Suppressor macrophage (primary cell): Measurements from ENCODE around the gene SH3BGR.
A peak's percentile ranks its signal among the peaks of the same experiment; 100 is the strongest.
"Not testable (repeated sequence)": the region's sequence is repeated elsewhere in the genome, so short reads cannot be mapped to it uniquely, and the experiment has no call there.

Source experiments
- DNase-seq, 4 experiments: peaks; one replicate each; pipeline ENCODE4 v3.0.0-alpha.2; 2020 to 2022

The SH3BGR gene

DNA sequence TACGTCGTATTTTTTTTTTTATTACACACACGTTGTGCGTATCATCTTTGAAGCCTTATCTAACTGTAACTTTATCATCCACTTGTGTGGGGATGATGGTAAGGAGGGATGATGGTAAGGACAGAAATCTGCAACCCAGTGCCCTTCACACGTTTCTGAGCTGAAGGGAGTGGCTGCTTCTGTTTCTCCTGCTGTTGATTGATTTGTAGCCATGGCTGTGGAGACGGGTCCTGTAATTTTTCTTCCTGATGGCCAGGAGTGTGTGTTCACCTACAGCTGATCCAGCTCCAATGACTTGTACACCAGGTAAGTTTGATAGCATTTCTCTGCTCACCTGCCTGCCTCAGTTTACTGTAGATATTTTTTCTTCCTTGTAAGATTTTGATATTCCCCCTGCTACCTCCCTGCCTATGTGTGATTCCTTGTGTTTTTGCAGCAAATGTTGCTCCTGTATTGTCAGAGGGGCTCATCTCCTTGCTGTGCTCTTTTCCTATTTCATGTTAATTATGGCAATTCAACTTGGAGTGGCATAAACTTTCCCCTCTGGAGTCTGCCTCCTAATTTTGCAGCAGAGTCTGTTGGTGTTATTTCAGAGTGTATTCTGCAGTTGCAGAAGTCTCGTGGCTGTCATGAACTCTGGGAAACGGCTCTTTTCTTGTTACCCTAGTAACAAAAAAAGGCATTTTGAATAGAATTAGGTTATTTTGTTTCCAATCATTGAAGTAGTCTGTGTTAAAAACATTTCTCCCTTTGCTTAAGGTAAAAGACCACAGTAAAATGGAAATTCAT, 64.1 kb downstream of the SH3BGR start:
- DNase-seq = no peak

DNA sequence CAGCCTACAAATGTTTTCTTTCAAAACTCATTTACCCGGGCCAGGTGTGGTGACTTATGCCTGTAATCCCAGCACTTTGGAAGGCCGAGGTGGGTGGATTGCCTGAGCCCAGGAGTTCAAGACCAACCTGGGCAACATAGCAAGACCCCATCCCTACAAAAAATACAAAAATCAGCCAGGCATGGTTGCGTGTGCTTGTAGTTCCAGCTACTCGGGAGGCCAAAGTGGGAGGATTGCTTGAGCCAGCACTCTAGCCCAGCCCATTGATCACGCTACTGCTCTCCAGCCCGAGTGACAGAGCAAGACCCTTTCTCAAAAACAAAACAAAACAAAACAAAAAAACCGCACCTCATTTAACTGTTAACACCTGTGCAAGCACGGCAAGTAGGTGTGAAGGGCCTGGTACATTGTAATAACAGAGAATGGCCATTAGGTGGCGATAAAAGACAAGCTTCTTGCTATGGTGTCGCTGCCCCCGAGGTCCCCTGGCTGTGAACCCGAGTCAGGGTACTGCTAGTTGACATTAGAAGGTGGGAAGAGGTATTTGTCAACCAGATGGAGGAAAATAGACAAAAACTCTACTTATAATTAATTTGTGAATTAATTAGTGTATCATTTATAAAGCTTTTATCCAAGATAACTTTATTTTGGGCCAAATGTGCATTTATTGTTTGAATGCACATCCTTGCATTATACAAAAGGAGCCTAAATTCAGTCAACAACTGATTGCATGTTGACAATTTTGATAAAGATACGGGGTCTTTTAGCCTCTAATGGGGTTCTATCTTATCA, 66.5 kb downstream of the SH3BGR start:
- peak; percentile 58 to 72 (median 64) for DNase-seq

DNA sequence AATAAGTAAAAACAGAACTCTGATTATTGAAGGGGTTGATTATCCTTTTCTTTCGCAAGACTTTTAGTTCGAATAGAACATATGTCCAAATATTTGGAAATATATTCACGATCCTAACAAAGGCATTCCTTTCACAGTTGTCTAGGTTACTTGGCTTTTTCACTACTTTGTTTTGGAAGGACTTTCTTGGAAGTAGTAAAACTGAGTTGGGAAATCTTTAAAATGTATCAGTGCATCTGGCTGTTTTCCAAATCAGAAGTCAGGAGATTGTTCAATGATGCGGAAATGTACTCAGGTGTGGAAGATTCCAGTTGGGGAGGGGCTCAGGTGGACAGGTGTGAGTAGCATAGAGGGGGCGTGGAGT, 67.1 kb downstream of the SH3BGR start:
- no peak for DNase-seq

DNA sequence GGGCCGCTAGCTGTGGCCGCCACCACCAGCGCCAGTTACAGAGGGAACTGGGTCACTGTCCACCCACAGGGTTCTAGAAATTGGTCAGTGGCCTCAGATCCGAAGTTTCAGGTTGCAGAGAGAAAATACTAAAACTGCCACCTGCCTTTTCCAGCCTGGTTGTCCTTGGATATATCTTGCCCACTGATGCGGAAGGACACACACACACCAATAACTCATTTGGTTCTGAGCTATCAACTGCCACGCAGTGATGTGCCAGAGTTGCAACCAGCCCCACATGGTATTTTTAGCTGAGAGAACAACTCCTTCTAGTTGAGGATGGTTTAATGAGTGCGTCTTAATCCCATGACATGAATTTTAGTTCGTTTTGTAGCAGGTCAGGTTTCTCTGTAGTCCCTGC, 68.1 kb downstream of the SH3BGR start:
- no peak for DNase-seq

DNA sequence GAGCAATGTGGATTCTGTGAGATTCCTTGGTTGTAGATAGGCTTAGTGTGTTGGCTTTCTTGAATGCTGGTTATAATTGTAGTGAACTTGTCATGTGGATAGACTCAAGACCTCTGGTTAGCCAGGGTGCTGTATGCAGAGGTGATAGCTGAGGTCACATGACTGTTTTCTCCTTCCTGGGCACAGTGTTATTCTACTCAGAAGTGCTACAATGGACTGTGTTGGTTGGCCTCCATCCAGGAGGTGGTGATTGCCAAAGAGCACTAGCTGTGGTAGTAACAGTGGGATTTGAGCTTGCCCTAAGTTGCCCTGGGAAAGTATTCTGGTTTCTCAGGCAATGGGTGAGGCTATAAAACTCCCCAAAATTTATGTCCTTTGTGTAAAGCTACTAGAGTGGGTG, 71.6 kb downstream of the SH3BGR start:
- no peak for DNase-seq

DNA sequence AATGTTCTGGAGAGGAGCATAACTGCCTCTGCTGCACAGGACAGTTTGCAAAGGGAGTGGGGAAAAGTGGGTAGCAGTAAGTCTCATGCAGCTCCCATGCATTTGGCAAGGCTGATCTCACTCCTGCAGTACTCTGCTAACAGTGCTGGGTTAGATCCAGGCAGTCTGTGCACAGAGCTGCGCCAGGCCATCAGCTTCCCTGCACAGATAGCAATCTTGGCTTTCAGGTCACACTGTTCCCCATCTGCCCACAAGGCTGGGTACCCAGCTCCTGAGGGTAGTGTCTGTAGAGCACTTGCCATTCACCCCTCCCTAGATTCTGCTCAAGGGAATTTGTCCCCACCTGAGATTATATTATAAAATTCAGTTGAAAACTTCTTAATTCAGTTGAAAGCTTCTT, 72.1 kb downstream of the SH3BGR start:
- DNase-seq = no peak

DNA sequence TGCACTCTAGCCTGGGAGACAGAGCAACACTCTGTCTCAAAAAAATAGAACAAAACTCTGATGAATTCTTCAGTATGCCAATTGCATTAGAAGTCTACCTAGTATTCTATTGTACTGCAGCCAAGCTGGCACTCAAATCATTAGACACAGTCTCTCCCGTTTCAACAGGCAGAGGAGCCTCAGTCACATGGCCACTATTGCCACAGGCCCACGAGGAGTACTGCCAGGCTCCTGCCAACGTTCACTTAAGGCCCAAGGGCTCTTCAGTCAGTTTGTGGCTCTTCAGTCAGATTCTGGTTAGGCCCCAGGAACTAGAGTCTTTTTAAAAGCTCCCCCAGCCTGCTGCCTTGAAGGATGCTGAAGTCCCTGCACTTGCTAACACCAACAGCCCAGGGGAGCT, 73.4 kb downstream of the SH3BGR start:
- no peak for DNase-seq

DNA sequence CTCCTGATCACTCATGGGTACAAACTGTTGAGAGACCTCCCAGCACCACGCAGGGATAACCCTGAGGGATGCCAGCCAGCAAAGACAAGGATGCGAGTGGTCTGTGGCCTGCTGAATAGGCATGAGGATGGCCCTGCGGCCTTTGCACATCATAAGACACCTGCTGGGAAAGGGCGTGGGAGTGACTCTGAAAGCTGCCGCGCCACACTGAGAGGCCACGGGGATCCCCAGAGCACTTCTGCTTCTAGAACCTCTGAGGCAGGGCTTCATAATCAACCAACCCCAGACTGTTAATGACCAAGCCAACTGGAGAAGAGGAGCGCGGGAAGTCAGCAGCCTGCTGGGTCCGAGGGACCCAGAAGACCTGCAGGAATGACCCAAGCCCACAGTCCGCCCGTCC, 73.8 kb downstream of the SH3BGR start:
- peak in 1 of 4 experiments; percentile 18 for DNase-seq

DNA sequence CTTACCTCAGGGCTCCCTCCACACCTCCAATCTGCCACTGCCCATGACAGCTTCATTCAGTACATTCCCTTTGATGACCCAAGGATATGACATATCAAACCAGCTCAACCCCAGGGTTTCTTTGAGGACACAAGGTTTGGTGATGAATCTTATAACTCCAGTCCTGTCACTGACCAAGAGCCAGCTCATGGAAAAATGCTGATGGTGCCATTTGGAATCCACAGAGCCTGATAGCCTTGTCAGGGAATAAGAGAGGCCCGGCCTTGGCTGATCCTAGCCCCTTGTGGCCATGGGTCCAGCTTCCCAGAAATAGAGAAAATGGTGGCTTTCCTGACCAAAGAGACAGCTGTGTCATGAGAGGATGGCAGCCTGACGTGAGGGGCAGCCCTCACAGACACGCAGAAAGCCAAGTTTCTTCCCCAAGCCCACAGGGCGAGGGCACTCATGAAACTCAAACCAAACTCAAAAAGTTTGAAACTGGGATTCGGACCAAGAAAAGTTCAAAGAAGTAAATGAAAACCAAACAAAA, 75.4 kb downstream of the SH3BGR start:
- DNase-seq = no peak

DNA sequence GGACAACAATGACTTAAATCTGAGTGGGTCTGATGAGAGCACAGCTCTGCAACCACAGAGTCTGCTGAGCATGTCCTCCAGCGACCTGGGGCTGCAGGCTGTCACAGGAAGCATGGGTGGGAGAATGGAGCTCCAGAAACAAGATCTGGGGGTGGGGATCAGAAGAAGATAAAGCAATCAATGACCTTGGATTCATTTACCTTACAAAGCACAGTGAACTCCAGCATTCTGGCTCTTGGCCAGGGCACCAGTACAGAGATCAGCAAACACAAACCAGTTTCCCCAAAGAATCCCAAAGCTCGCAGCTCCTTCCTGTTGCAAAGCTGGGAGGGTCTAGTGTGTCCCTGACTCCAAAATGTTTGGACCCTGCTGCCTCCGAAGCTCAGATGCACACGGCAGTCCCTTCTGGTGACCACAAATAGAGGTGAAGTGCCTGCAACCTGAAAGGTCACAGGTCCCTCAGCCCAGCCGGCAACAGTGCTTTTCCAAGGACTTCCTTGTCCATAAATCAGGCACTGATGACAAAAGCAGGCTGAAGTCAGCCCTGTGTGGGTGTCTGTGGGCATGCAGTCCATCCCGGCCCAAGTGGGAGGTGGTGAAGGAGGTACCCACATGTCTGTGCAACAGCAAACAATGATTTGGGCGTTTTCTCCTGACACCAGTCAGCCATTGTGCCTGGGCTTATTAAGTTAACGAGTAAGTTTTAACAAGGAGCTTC, 76.1 kb downstream of the SH3BGR start:
- DNase-seq = peak; percentile 38 to 75 (median 63)

DNA sequence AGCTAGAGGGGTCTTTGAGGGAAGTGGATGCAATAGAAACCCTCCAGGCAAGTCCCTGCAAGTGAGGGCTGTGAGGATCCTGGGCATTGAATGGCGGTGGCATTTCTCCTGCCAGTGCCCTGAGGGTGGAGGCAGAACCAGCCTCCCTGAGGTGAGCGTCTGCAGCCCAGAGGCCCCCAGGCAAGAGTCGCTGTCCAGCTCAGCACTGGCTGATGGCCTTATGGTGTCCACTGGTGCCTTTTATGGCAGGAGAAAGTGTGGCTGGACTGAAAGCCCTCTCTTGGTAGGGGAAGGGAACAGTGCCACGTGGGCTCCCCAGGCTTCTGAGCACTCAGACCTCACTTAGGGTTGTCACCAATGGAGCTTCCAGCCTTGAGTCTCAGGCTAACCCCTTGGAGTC, 77.3 kb downstream of the SH3BGR start:
- no peak for DNase-seq

DNA sequence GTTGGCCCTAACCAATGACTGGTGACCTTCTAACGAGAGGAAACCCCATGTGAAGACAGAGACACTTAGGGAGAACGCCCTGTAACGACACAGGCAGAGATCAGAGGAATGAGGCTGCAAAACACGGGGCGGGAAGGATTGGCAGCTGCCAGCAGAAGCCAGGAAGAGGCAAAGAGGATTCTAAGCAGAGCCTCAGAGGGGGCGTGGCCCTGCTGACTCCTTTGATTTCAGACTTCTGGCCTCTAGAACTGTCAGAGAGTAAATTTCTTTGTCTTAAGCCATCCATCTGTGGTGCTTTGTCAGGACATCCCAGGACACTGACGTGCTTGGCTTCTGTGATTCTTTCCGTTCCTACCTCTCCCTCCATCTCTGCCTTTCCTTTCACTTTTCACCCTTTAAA, 79.3 kb downstream of the SH3BGR start:
- no peak for DNase-seq

DNA sequence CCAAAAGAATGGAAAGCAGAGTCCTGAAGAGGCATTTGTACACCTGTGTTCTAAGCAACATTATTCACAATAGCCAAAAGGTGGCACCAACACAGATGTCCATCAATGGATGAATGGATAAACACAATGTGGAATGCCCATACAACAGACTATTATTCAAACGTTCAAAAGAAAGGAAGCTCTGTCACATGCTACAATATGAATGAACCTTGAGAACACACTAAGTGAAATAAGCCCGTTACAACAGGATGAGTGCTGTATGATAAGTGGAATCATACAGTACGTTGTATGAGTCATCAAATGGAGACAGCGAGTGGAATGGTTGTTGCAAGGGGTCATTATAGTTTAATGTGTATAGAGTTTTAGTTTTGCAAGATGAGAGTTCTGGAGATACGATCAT, 80.1 kb downstream of the SH3BGR start:
- DNase-seq = no peak

DNA sequence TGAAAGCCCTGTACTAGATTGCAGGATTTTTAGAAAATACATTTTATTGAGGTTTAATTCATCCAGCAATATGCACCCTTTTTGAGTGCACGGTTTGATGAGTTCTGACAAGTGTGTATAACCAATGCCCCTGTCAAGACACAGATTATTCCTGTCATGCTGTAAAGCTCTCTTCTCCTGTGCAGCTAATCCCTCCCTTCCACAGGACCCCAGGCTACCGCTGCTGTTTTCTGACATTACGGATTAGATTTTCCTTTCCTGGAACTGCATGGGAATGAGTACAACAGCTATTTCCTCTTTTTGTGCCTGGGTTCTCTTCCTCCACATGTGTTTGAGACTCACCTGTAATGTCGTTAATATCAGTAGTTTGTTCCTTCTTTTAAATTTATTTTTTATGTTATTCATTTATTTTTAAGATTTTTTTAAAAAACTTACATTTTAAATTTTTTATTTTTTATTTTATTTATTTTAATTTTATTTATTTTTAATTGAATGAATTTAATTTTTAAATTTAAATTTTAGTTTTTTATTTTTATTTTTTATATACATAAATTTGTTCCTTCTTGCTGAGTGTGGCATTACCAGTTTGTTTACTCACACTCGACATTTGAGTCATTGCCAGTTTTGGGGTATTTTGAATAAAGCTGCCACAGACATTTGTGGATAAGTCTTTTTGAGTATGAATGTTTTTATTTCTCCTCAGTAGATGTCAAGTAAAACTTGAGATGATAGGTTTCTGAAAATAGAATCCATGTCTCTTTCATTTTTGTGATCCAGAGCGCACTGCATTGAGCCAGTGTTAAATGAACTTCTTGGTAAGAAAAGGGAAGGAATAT, 82.0 kb downstream of the SH3BGR start:
- no peak for DNase-seq

DNA sequence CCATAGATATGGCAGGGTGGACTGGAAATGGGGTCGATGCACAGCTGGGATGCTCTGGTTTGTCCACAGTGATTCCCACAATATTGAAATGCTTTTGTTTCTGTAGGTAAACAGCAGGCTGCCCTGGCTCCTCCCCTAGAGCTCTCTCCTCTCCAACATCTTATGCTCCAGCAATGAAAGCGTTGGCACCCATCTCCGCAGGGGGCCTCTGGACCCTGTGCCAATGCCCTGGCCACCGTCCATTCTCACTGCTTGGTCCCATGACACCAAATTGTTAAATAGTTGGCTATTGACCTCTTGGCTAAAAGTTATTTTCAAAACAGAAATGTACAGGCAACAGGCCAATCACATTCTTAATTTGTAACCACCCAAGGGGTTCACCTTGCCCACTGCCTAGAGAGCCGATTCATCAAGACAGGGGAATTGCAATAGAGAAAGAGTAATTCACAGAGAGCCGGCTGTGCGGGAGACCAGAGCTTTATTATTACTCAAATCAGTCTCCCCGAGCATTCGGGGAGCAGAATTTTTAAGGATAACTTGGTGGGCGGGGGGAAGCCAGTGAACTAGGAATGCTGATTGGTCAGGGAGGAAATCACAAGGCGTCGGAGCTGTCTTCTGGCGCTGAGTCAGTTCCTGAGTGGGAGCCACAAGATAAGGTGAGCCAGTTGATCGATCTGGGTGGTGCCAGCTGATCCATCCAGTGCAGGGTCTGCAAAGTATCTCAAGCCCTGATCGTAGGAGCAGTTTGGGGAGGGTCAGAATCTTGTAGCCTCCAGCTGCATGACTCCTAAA, 84.1 kb downstream of the SH3BGR start:
- DNase-seq = no peak

DNA sequence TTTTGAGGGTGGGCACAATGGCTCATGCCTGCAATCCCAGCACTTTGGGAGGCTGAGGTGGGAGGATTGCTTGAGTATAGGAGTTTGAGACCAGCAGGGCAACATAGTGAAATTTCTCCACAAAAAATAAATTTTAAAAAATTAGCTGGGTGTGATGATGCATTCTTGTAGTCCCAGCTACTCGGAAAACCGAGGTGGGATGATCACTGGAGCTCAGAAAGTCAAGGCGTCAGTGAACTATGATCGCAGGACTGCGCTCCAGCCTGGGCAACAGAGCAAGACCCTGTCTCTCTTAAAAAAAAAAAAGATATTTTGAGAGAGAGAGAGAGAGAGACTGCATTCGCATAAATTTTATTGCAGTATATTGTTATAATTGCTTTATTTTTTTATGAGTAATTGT, 85.1 kb downstream of the SH3BGR start:
- DNase-seq = no peak

DNA sequence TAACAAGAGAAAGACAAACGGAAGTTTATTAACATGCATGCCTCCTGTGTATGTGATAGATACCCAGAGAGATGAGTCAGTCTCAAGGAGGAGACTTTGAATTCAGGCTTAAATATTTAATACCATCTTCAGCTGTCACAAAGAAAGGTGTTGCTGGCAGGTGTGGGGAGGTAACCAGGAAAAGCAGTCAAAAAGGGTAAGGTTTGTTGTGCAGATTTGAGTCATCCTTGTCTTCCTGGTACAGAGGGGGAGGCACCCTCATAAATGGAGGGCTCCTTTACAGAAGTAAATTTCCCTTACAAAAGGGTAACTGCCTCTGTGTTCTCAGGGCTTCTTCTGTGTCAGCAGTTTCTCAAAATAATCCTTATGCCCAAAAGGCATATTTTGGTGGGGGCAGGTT, 85.8 kb downstream of the SH3BGR start:
- no peak for DNase-seq

DNA sequence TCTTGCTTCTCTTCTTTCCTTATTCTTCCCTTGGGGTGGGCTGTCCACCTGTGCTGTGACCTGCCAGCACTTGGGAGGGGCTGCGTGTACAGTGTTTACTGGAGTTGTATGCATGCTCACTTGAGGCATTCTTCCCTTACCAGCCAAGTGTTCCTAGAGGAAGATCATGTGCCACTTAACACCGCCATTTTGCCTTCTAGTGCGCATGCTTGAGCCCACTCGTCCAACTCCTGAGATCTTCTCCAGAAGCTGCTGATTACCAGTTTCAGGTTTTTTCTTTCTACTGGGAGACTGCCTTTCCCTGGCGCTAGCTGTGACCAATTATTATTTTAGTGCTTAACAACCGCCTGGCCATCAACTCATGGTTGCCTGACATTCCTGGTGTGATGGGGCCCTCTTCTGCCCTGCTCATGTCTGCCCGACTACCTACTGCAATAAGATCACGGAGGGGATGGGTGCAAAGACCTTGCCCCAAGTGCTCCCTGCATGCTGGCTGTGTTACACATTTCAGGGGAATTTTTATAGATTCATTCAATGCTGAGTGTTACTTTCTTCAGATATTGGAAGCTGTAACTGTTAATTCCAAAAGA, 86.8 kb downstream of the SH3BGR start:
- no peak for DNase-seq

DNA sequence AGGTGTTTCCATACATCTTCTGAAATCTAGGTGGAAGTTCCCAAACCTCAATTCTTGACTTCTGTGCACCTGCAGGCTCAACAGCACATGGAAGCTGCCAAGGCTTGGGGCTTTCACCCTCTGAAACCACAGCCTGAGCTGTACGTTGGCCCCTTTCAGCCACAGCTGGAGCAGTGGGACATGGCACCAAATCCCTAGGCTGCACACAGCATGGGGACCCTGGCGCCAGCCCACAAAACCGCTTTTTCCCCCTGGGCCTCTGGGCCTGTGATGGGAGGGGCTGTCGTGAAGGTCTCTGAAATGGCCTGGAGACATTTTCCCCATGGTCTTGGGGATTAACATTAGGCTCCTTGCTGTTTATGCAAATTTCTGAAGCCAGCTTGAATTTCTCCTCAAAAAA, 88.6 kb downstream of the SH3BGR start:
- DNase-seq = not testable (repeated sequence)

DNA sequence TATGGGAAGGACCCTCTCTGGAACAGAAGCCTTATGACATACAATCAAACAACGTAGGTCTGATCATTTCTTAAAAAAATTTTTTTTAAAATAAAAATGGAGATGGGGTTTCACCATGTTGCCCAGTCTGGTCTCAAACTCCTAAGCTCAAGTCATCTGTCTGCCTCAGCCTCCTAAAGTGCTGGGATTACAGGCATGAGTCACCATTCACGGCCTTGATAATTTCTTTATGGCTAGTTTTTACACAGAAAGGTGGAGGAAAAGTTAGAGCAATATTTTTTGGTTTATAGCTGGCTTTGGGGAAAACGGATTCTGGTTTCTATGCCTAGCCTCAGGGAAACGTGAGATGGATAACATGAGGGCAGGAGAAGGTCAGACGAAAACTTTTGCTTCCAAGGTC, 91.0 kb downstream of the SH3BGR start:
- no peak for DNase-seq

DNA sequence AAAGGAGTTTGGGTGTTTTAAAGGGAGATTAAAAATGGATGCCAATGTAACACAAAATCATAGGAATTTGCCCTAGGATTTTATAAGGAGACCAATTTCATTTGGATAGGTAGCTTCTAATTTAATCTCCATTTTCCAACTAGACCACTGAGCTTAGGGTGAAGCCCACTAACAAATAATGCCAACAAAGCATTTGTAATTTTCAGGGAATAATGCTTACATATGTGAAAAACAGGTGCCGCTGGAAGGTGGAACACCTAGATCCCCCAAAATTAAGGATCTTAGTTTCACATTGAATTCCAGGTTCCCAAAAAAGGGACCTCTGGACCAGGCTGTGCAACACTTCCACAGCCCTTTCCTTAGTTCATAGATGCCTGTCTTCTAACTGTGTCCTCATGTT, 94.8 kb downstream of the SH3BGR start:
- DNase-seq = no peak
